Measurements from ENCODE around the gene ESRP2.

The ESRP2 gene

GRCh38 chr16:68223072-68223471 is 12.9 kb downstream of the ESRP2 start:
- no peak for DNase-seq

GRCh38 chr16:68219725-68220351 is 16.1 kb downstream of the ESRP2 start:
- no peak for DNase-seq

GRCh38 chr16:68217506-68217905 is 18.4 kb downstream of the ESRP2 start:
- no peak for DNase-seq

DNA sequence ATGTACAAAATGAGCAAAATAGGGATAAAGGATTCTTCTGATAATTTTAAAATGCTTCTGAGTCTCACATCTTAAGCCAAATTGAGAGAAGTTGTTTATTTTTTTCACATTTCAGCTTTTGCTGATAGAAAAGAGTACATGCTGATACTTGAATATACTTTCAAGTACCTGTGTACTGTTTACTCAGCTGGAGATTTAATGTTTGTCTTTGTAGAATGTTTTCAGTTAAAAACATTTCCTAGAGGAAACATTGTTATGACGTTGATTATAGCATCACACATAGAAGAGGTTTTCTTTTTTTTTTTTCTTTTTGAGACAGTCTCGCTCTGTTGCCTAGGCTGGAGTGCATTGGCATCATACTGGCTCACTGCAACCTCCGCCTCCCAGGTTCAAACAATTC is 19.7 kb downstream of the ESRP2 start:
- no peak for DNase-seq

DNA sequence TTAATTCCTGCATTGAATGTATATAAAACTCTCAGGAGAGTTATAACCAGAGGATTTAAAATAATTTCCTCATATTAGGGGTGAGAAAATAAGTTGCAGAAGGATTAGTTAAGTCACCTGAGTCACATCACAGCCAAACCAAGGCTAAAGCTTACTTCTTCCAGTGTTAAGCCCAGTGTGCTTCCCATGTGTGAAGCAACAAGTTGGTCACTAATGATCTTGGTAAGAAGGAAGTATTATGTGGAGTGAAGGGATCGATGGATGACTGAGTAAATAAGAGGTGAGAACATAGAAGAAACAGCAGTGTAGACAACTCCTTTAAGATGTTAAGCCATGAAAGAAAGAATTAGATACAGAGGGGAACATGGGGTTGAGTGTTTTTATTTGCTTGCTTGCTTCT is 20.6 kb downstream of the ESRP2 start:
- no peak for DNase-seq

DNA sequence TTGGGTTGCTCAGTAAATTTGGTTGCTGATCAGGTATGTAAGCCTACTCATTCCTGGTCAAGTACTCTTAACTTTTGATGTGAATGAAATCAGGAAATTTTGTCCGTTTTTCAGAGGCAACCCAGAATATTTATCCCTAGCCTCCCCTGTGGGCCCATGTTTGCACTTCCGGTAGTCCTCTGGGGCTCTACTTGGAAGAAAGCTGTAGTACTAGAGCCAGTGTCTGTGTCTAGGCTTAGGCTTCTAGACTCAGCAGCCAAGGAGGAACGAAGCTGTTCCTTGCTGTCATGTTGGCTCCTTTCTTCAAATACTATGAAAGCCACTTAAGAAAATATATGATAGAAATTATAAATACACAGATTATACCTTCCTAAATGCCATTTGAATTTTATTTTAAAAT is 21.2 kb downstream of the ESRP2 start:
- DNase-seq, result no peak

GRCh38 chr16:68206245-68206644 is 29.7 kb downstream of the ESRP2 start:
- DNase-seq, result no peak

DNA sequence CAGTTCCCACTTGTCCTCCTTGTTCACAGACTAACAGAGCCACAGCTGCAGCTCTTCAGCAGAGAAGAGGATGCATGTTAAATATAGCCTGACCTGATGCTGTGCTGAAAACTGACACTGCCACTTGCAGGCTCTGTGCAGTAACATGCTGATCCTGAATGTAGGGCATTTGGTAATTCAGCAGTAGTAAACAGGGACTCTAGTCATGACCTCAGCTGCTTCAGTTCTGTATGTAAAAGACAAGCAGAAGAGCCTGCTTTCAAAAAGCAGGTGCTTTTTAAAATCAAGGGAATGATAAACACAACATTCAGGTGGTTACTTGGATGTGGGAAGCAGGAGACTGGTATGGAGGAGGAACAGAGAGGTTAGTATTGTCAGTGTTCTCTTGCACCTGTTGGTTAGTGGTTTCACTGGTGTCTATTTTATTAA is 33.8 kb downstream of the ESRP2 start:
- DNase-seq, result peak in 11 of 56 donors; percentile 4 to 45 (median 17)

- DNase-seq, result no peak
These were observed 35.7 kb downstream of the ESRP2 start for GRCh38 chr16:68200088-68200783.

DNA sequence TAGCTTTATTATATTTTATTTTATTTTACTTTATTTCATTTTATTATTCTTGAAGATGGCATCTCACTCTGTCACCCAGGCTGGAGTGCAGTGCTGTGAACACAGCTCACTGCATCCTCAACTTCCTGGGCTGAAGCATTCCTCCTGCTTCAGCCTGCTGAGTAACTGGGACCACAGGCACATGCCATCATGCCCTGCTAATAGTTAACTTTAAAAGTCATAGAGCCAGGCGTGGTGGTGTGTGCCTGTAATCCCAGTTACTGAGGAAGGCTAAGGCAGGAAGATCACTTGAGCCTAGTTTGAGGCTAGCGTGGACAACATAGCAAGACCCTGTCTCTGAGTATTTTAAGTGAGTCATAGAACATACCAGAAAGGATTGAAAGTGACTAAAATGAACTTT is 38.7 kb downstream of the ESRP2 start:
- DNase-seq, result no peak

GRCh38 chr16:68194251-68194650 is 41.7 kb downstream of the ESRP2 start:
- DNase-seq, result no peak

- peak in 35 of 56 donors; percentile 2 to 59 (median 15) for DNase-seq
These were observed 45.0 kb downstream of the ESRP2 start for GRCh38 chr16:68190736-68191510.

GRCh38 chr16:68190081-68190480 is 45.8 kb downstream of the ESRP2 start:
- no peak for DNase-seq

- no peak for DNase-seq
These were observed 47.8 kb downstream of the ESRP2 start for GRCh38 chr16:68188170-68188569.

DNA sequence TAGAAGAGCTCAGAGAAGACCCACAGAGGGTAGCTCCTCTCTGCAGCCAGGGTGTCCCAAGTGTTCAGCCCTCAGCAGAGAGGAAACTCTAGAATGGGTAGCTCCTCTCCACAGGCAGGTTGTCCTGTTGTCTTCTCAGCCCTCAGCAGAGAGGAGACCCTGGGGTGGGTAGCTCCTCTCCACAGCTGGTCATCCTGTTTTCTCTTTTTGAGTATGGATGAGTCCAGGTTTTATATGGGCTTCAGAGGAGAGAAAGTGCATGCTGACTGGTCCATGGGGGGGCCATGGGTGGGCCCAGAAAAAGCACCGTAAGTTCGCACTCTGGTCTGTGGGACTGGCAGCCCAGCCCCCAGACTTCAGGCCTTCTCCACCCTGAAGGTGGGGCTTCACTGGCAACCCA is 48.4 kb downstream of the ESRP2 start:
- no peak for DNase-seq

- no peak for DNase-seq
These were observed 49.0 kb downstream of the ESRP2 start for GRCh38 chr16:68186877-68187276.

GRCh38 chr16:68183046-68183445 is 52.9 kb downstream of the ESRP2 start:
- no peak for DNase-seq

GRCh38 chr16:68179855-68180254 is 56.1 kb downstream of the ESRP2 start:
- DNase-seq, result no peak

GRCh38 chr16:68179196-68179795 is 56.6 kb downstream of the ESRP2 start:
- DNase-seq, result no peak
